NOMO-1 treated with dmso at 0.1 percent for 144 hours (cell line): ENCODE measurements around the gene ZNF516.
"Not testable (repeated sequence)": the region's sequence is repeated elsewhere in the genome, so short reads cannot be mapped to it uniquely, and the experiment has no call there.

Experiments
- DNase-seq: peaks from one replicate; lab custom pipeline; 2025; ENCODE audit not compliant: unreplicated experiment; lab: John Stamatoyannopoulos, UW

Gene ZNF516, protein sequence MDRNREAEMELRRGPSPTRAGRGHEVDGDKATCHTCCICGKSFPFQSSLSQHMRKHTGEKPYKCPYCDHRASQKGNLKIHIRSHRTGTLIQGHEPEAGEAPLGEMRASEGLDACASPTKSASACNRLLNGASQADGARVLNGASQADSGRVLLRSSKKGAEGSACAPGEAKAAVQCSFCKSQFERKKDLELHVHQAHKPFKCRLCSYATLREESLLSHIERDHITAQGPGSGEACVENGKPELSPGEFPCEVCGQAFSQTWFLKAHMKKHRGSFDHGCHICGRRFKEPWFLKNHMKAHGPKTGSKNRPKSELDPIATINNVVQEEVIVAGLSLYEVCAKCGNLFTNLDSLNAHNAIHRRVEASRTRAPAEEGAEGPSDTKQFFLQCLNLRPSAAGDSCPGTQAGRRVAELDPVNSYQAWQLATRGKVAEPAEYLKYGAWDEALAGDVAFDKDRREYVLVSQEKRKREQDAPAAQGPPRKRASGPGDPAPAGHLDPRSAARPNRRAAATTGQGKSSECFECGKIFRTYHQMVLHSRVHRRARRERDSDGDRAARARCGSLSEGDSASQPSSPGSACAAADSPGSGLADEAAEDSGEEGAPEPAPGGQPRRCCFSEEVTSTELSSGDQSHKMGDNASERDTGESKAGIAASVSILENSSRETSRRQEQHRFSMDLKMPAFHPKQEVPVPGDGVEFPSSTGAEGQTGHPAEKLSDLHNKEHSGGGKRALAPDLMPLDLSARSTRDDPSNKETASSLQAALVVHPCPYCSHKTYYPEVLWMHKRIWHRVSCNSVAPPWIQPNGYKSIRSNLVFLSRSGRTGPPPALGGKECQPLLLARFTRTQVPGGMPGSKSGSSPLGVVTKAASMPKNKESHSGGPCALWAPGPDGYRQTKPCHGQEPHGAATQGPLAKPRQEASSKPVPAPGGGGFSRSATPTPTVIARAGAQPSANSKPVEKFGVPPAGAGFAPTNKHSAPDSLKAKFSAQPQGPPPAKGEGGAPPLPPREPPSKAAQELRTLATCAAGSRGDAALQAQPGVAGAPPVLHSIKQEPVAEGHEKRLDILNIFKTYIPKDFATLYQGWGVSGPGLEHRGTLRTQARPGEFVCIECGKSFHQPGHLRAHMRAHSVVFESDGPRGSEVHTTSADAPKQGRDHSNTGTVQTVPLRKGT

DNA sequence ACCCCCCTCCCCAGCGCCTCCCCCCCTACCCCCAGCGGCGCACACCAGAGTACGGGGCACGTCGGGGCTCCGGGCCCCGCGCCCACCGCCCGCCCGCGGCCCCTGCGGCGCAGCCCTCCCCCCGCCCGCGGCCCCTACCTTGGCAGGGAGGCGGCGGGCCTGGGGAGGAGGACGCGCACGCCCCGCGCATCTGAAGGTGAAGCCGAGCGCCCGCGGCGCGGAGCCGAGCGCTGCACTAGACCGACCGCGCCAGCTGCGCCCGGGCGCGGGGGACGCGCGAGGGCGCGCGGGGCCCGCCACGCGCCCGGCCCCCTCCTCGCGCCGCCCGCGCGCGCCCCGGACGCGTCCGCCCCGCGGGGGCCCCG, at the start of gene ZNF516:
Gene ZNF516 (minus strand): TSS at position 237 of the 365 bp plus-strand sequence. CDS start 52,188 bp downstream, outside the sequence.
- DNase-seq: no peak

GRCh38 chr18:76538846-76539245, 43.8 kb upstream of the ZNF516 start:
- no peak for DNase-seq

- DNase-seq: no peak
Measured at GRCh38 chr18:76537621-76538020, 42.6 kb upstream of the ZNF516 start.

DNA sequence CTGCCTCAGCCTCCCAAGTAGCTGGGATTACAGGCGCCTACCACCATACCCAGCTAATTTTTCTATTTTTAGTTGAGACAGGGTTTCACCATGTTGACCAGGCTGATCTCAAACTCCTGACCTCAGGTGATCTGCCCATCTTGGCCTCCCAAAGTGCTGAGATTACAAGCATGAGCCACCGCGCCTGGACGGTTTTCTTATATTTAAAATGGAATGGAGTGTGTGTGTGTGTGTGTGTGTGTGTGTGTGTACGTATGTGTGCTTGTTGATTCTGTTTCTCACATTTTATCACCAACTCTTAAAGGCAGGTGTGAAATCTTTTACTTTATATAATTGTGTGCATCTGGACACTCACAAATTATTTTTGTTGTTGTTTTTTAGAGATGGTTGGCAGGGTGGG, 41.6 kb upstream of the ZNF516 start:
- DNase-seq: not testable (repeated sequence)

DNA sequence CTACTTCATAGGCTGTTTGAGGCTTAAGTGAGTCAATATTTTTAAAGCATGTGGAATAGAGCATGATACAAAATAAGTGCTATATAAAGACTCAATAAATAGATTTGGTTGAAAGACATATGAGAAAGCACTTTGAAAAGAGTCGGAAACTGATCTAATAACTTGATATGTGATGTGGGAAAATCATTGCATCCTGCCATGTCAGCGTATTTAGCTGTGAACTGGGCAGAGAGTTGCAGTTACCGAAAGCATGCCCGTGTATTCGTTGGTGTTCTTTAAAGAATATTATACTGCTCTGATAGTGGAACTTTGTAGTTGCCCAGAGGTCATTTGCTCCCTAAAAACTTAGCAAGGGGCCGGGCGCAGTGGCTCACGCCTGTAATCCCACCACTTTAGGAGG, 37.8 kb upstream of the ZNF516 start:
- DNase-seq: no peak

DNA sequence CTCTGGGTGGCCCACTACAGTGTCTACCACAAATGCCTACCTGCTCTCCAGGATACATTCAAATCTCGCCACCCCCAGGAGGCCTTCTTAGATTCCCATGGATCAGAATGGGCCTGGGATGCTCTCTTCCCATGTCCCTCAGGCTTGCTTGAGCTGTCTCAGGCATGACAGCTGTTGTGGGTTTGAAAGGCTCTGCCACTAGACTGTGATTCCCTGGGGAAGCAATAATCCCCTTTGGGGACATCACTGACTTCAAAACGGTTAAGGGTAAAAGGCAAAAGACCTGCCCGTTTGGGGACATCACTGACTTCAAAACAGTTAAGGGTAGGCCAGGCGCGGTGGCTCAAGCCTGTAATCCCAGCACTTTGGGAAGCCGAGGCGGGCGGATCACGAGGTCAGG, 35.8 kb upstream of the ZNF516 start:
- no peak for DNase-seq

DNA sequence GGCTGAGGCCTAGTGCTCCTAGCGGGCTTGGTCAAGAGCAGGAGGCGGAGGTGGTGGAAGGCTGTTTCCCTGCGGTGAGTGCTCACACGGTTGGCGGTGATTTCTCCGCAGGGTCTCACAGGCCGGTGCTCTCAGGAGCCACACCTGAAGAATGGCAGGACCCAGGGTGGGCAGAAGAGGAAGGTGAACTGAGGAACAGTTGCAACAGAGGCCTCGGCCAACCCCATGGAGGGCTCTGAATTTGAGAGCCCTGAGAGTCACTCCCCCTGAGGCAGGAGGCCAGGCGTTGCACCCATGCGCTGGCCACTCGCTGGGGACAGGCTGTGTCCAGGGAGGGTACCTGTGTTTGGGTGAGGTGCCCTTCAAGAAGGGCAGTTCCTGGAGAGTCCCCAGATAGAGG, 35.3 kb upstream of the ZNF516 start:
- no peak for DNase-seq

DNA sequence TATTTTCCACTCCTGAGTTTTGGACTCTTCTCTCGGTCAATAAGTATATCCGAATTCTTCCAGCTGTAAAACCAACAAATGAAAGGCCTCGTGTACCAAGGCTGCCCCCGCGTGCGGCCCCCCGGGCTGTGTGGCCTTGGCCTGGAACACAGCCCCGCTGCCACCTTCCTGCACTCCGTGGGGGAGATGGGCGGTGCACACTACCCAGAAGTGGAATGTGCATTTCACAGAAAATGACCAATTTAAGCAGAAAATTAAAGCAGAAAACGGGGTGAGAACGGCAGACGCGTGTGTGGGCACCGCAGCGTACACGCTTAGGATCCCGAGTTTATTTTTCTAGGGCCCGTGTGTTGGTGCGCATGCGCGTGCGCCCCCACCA, 34.4 kb upstream of the ZNF516 start:
- no peak for DNase-seq

- peak; percentile 77 for DNase-seq
Measured at GRCh38 chr18:76528477-76529432, 33.7 kb upstream of the ZNF516 start.

DNA sequence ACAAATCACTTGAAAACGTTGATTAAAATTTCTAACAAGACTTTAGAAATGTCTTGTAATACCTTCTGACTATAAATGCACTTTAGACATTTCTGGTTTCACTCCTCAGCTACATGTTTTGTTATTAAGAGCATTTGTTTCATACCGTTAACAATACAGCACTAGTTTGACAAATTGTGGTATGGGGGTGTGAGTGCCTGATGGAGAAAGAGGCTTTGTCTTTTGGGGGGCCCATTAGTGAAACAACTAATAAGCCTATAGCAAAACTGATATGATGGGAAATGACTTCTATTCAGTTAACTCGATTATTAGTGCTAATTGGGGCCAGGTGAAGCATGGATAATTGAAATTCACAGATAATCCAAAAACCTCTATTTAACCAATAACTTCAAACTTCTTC, 30.9 kb upstream of the ZNF516 start:
- DNase-seq: no peak

DNA sequence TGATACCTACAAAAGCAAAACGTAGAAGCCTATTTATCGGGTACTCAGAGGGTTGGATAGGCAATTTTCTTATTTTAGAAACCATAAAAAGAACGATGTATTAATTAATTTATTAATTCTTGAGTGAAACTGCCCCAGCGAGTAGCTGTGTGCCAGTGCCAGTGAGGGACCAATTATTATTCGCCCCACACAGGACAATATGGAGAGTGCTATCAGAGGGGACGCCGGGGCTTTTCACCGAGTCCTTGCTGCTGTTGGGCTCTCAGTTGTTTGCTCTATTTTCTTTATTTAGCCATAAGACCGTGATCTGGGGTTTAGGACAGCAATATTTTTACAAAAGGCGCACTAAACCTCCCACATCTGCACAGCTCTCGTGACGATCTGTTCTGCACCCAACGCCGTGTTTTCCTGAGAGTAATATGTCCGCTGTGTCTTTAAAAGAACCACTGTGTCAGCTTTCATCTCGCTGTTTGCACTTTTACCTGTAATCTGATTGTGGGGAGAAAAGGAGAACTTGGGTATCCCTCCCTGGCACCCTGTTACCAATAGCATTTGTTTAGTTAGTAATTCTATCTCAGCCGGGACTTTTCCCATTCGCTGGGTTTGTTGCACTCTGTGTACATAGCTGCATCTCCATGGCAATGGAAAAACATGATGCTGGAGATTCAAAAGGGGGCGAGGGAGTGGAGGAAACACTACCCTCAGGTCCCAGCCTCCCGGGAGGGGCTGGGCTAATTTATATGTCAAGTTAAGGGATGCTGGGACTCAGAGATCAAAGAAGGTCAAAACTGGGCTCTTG, 30.1 kb upstream of the ZNF516 start:
- DNase-seq: no peak

DNA sequence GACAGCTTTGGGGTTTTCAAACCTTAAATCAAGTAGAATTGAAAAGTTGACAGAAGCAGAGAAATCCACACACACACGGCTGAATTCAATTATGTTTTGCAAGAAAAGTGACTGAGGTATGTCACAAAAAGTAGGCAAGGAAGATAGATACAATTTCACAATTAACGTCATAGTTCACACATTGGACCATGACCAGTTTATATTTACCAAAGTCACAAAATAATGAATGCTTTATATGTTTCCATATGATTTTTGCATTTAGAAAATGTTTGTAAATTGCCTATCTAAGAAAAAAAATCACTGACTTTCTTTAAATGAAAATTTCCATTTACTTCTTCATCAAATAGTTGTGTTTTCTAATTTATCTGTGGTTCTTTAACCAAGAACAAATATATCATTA, 29.4 kb upstream of the ZNF516 start:
- DNase-seq: no peak

DNA sequence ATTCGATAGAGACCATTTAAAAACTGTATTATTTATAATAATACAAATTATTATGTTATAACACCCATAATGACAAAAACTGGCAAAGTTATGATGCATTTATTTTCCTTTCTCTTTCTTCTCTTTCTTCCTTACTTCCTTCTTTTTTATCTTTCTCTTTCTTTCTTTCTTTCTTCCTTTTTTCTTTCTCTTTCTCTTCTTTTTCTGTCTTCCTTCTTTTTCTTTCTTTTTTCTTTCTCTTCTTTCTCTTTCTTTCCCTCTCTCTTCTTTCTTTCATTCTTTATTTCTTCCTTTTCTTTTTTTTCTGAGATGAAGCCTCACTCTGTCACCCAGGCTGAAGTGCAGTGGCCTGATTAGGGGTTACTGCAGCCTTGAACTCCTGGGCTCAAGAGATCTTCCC, 27.5 kb upstream of the ZNF516 start:
- DNase-seq: no peak

DNA sequence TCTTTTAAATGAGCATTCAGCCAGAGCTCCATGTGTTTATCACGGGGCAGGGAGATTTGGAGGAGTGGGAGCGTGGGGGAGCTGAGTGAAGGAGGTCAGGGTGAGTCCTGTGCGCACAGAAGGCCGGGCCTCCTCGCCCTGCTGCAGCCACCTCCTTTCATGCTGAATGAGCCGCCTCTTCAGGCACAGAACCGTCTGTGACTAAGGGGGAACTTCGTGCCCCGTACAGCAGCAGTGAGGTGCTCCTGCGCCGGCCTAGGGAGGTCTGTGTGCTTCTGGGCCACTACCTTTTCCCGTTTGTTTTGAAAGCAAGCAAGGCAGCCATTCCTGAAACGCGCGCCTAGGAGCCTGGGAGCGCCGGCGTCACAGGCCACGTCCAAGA, 27.1 kb upstream of the ZNF516 start:
- no peak for DNase-seq

GRCh38 chr18:76521417-76522121, 26.5 kb upstream of the ZNF516 start:
- DNase-seq: no peak

DNA sequence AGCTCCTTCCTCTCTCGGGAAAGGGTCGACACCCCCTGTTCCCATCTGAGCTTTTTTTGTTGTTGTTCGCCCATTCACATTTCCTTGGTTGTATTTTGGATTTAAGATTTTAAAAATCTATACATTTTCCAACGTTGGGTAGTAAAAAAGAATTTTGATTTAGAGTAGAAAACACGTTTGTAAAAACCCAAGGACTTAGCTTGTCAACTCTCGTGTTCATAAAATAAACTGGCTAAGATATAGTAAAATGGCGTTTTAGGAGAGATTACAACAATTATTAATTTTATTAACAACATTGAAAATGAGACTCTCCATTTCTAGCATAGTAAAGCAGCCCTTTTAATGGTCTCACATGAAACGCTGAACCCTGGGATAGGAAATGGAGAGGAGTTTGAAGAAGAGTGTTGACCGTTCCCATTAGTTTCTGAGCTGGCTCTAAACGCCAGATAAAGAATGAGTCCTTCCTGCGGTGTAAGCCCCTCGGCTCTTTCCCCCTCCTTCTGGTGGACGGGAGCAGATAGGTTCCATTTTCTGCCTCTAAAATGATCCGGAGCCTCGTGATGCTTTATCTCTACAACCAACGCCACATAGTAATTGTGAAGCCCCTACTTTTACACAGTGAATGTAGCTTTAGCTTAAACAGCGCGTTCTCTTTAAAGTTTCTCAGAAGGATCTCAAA, 24.0 kb upstream of the ZNF516 start:
- DNase-seq: no peak

DNA sequence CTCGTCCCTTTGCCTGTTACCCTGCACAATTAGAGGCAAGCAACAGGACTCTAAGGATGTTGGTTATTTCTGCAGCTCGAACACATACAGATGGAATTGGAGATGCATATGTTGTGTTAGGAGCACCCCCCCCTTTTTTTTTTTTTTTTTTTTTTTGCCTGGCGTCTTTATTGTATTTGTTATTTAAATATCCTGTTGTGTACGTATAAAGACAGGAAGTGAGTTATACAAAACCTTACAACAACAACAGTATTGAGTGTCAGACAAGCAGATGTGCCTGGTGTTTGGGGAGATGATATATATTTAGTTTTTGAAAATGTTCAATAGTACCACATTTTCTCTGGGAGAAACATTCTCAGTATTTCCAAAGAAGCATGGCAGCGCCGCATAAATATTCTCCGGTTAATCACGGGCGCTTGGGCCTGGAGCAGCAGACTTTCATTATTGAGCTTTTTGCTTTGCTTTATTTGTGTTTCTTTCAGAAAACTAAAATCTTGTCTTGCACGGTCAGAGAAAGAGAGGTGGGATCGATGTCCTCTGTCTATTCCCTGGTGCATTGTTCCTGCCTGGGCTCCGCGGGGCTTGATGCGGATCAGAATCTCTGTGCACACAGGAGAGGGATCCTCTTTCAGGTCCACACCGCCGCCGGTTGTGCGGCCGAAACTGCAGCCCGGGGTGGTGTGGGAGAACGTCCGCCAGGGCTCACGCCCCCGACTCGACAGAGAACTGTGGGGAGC, 23.2 kb upstream of the ZNF516 start:
- DNase-seq: no peak

DNA sequence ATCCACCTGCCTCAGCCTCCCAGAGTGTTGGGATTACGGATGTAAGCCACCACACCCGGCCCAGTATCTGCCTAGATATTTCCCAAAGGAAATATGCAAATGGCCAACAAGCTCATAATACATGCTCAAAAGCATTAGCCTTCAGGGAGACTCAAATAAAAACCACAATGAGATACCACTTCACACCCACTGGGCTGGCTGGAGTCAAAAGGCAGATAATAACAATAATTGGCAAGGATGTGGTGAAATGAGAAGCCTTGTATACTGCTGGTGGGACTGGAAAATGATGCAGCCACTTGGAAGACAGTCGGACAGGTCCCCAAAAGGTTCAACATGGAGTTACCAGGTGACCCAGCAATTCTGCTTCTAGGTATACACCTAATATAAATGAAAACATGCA, 20.5 kb upstream of the ZNF516 start:
- DNase-seq: no peak
